CD4-positive, alpha-beta memory T cell (primary cell): ENCODE results near the gene ZNF100. TPM values are rescaled to one million over a fixed set of nuclear protein-coding genes. Genes with fewer than 3 reads are reported as not detected.
"Not testable (repeated sequence)": the region's sequence is repeated elsewhere in the genome, so short reads cannot be mapped to it uniquely, and the experiment has no call there.

Source experiments
- CTCF ChIA-PET: fragments of 350-600 bp; sonication (Branson Sonifier 250); formaldehyde crosslinking; loops from one replicate; lab custom pipeline; 2021; ENCODE audit warnings: inconsistent platforms; ENCODE audit not compliant: partially characterized antibody; lab: Charles Lee
- POLR2A ChIA-PET: fragments of 350-600 bp; sonication (Branson Sonifier 250); formaldehyde crosslinking; loops from one replicate; lab custom pipeline; 2021; ENCODE audit not compliant: partially characterized antibody; lab: Charles Lee
- DNase-seq, 5 donors: peaks; one replicate each; pipeline versions ENCODE4 v3.0.0 to v3.0.0-alpha.2; 2020 to 2022; ENCODE audit warnings: mixed read lengths in 1 of 5
- H3K27ac ChIP-seq: one replicate; pipeline ENCODE4 v1.7.0; 2013; ENCODE audit warnings: low read depth, low read length
- H3K27me3 ChIP-seq: 2 replicates; pipeline ENCODE4 v1.7.0; 2013; ENCODE audit warnings: mild to moderate bottlenecking, low read length, moderate library complexity; ENCODE audit not compliant: insufficient read depth
- H3K36me3 ChIP-seq: 2 replicates; pipeline ENCODE4 v1.7.0; 2013; ENCODE audit warnings: mild to moderate bottlenecking, low read length, moderate library complexity; ENCODE audit not compliant: insufficient read depth
- H3K4me1 ChIP-seq: 2 replicates; pipeline ENCODE4 v1.7.0; 2013; ENCODE audit warnings: mild to moderate bottlenecking, low read length, moderate library complexity; ENCODE audit not compliant: insufficient read depth
- H3K4me3 ChIP-seq, 2 donors: one replicate each; pipeline ENCODE4 v1.7.0; 2013; ENCODE audit warnings: low read length in 2 of 2, mild to moderate bottlenecking in 1 of 2
- H3K9me3 ChIP-seq, 2 donors: one replicate each; pipeline ENCODE4 v1.7.0; 2013; ENCODE audit warnings: low read length in 2 of 2, control low read depth in 1 of 2; ENCODE audit not compliant: control insufficient read depth in 1 of 2
- H3K27ac Mint-ChIP-seq, 7 donors: one replicate each; pipeline ENCODE4 v1.8.0; 2020 to 2021; ENCODE audit warnings: mixed read lengths in 7 of 7, mild to moderate bottlenecking in 6 of 7, inconsistent platforms in 3 of 7, moderate library complexity in 3 of 7
- H3K27me3 Mint-ChIP-seq, 2 donors: one replicate each; pipeline ENCODE4 v1.8.0; 2020 to 2021; ENCODE audit warnings: mixed read lengths in 2 of 2
- H3K36me3 Mint-ChIP-seq, 2 donors: one replicate each; pipeline ENCODE4 v1.8.0; 2020 to 2021; ENCODE audit warnings: mixed read lengths in 2 of 2, inconsistent platforms in 1 of 2, mild to moderate bottlenecking in 1 of 2
- H3K4me1 Mint-ChIP-seq, 4 donors: one replicate each; pipeline ENCODE4 v1.8.0; 2020 to 2021; ENCODE audit warnings: mixed read lengths in 4 of 4, mild to moderate bottlenecking in 1 of 4
- H3K4me3 Mint-ChIP-seq, 8 donors: one replicate each; pipeline ENCODE4 v1.8.0; 2020 to 2021; ENCODE audit warnings: mixed read lengths in 8 of 8, mild to moderate bottlenecking in 7 of 8, moderate library complexity in 6 of 8, inconsistent platforms in 3 of 8
- H3K9me3 Mint-ChIP-seq, 8 donors: one replicate each; pipeline ENCODE4 v1.8.0; 2020 to 2021; ENCODE audit warnings: mixed read lengths in 8 of 8, mild to moderate bottlenecking in 5 of 8, inconsistent platforms in 3 of 8, moderate library complexity in 1 of 8
- intact Hi-C: fragments of 100-400 bp; cut with micrococcal nuclease; formaldehyde crosslinking; loops from one replicate; pipeline ENCODE4 v1.15.1; 2023
- polyA plus RNA-seq, 2 donors: library from polyadenylated mRNA; unstranded; fragments of 300-500 nt; fragmentation: Illumina TruSeq; gene quantifications; one replicate each; pipeline ENCODE4 v1.2.3, GENCODE V29; 2021
- total RNA-seq, 2 experiments: library from RNA; stranded (reverse); gene quantifications; one replicate each; pipeline ENCODE4 v1.2.3, GENCODE V29; 2021

ZNF100 gene
- total RNA-seq, result 10 to 100 TPM; 15.9 to 16.0 TPM
- polyA plus RNA-seq, result 10 to 100 TPM in 1 of 2 donors, 1 to 10 TPM in 1; 7.9 to 10.6 TPM

- CTCF ChIA-PET, result interaction anchor here (0.9 to 1.5 kb wide), 6 partner anchors 10 to 565 kb away, joined by 3 to 11 read pairs (median 4); partner anchors contain the start of genes ZNF429 and ZNF43
- Mint-ChIP-seq H3K36me3 (peaks cover 16 to 28% of the 10 kb centered on the region in 2 donors), H3K4me3 (peak within 1 kb of the TSS; percentile 96 to 99 (median 97)), H3K27me3 (no peaks in the 10 kb centered on the region), H3K27ac (peak within 1 kb of the TSS; percentile 73 to 98 (median 96)), H3K9me3 (no peaks in the 10 kb centered on the region), H3K4me1 (peaks cover 13 to 36% (median 21%) of the 10 kb centered on the region in 4 donors)
- no peaks in the 10 kb centered on the region for H3K9me3 ChIP-seq
- peak; percentile 82 to 91 (median 84) for DNase-seq
- peak within 1 kb of the TSS; percentile 62 for H3K27ac ChIP-seq
- intact Hi-C loops, result loop anchor here (1.0 to 5.0 kb wide), 6 partner anchors 70 to 1920 kb away; partner anchors contain the start of genes ZNF257, ZNF429, ZNF43 and ZNF675
- H3K36me3 ChIP-seq, result peaks cover 4% of the 10 kb centered on the region
- peaks cover 12% of the 10 kb centered on the region for H3K4me1 ChIP-seq
- no peaks in the 10 kb centered on the region for H3K27me3 ChIP-seq
- peak within 1 kb of the TSS; percentile 79 to 84 for H3K4me3 ChIP-seq
- POLR2A ChIA-PET, result interaction anchor here (0.9 to 2.6 kb wide), 17 partner anchors 14 to 1343 kb away, joined by 3 to 34 read pairs (median 4); partner anchors contain the start of genes ZNF257, ZNF429, ZNF43 and ZNF430
Measured at GRCh38 chr19:21767065-21767800, at the start of gene ZNF100. TSS of gene ZNF100 (minus strand) at chr19:21767579. CDS start at chr19:21767429, 150 bp downstream.

GRCh38 chr19:21812448-21812847, 45.1 kb upstream of the ZNF100 start:
- POLR2A ChIA-PET, result no interaction called here
- CTCF ChIA-PET, result no interaction called here
- peaks cover 46% of the 10 kb centered on the region for H3K36me3 ChIP-seq
- no peak overlapping the region for H3K4me3 Mint-ChIP-seq
- no peak for DNase-seq
- no peaks in the 10 kb centered on the region for H3K4me1 ChIP-seq
- intact Hi-C loops, result no loop called here
- H3K27ac Mint-ChIP-seq, result no peak overlapping the region
- peaks cover 0 to 94% (median 76%) of the 10 kb centered on the region in 8 donors for H3K9me3 Mint-ChIP-seq
- no peak overlapping the region for H3K27ac ChIP-seq
- no peaks in the 10 kb centered on the region for H3K27me3 Mint-ChIP-seq
- no peak overlapping the region for H3K4me3 ChIP-seq
- peaks cover 5 to 56% of the 10 kb centered on the region in 2 donors for H3K9me3 ChIP-seq
- peaks cover 73 to 81% of the 10 kb centered on the region in 2 donors for H3K36me3 Mint-ChIP-seq
- H3K4me1 Mint-ChIP-seq, result no peaks in the 10 kb centered on the region
- H3K27me3 ChIP-seq, result no peaks in the 10 kb centered on the region

GRCh38 chr19:21808400-21809000, 41.1 kb upstream of the ZNF100 start:
- Histone ChIP-seq H3K36me3 (peaks cover 26% of the 10 kb centered on the region), H3K9me3 (peaks cover 5 to 56% of the 10 kb centered on the region in 2 donors)
- H3K4me1 Mint-ChIP-seq, H3K4me3 Mint-ChIP-seq, H3K27ac Mint-ChIP-seq, H3K27me3 Mint-ChIP-seq, POLR2A ChIA-PET, H3K27me3 ChIP-seq, H3K27ac ChIP-seq, H3K4me1 ChIP-seq, DNase-seq, intact Hi-C loops, CTCF ChIA-PET, H3K4me3 ChIP-seq: not testable (repeated sequence)
- Mint-ChIP-seq H3K9me3 (peaks cover 0 to 96% (median 73%) of the 10 kb centered on the region in 8 donors), H3K36me3 (peaks cover 48 to 51% of the 10 kb centered on the region in 2 donors)

- no peaks in the 10 kb centered on the region for H3K36me3 ChIP-seq
- H3K27me3 ChIP-seq, result no peaks in the 10 kb centered on the region
- DNase-seq, result no peak
- no peaks in the 10 kb centered on the region for H3K4me1 Mint-ChIP-seq
- H3K9me3 ChIP-seq, result no peaks in the 10 kb centered on the region
- H3K27me3 Mint-ChIP-seq, result peaks cover 2 to 8% of the 10 kb centered on the region in 2 donors
- H3K9me3 Mint-ChIP-seq, result peaks cover 3 to 32% (median 9%) of the 10 kb centered on the region in 8 donors
- no peak overlapping the region for H3K4me3 Mint-ChIP-seq
- no peaks in the 10 kb centered on the region for H3K4me1 ChIP-seq
- POLR2A ChIA-PET, result no interaction called here
- H3K36me3 Mint-ChIP-seq, result no peaks in the 10 kb centered on the region
- intact Hi-C loops, result no loop called here
- CTCF ChIA-PET, result no interaction called here
- no peak overlapping the region for H3K27ac Mint-ChIP-seq
- H3K4me3 ChIP-seq, result no peak overlapping the region
- no peak overlapping the region for H3K27ac ChIP-seq
Measured at GRCh38 chr19:21789466-21790085, 22.2 kb upstream of the ZNF100 start.

GRCh38 chr19:21786936-21787335, 19.6 kb upstream of the ZNF100 start:
- H3K4me3 ChIP-seq, result no peak overlapping the region
- Mint-ChIP-seq H3K27me3 (peaks cover 2 to 6% of the 10 kb centered on the region in 2 donors), H3K4me1 (no peaks in the 10 kb centered on the region), H3K27ac (no peak overlapping the region), H3K9me3 (peaks cover 3 to 15% (median 6%) of the 10 kb centered on the region in 8 donors), H3K4me3 (no peak overlapping the region), H3K36me3 (no peaks in the 10 kb centered on the region)
- intact Hi-C loops, result no loop called here
- H3K36me3 ChIP-seq, result no peaks in the 10 kb centered on the region
- no peaks in the 10 kb centered on the region for H3K9me3 ChIP-seq
- no peaks in the 10 kb centered on the region for H3K4me1 ChIP-seq
- no peak for DNase-seq
- CTCF ChIA-PET, result interaction anchor here (2.1 kb wide), 1 partner anchor 19 kb away, joined by 4 read pairs; the partner anchor contains the start of gene ZNF100
- POLR2A ChIA-PET, result no interaction called here
- no peaks in the 10 kb centered on the region for H3K27me3 ChIP-seq
- no peak overlapping the region for H3K27ac ChIP-seq

GRCh38 chr19:21775792-21776191, 8.4 kb upstream of the ZNF100 start:
- H3K4me1 Mint-ChIP-seq, intact Hi-C loops, H3K27me3 Mint-ChIP-seq, H3K27ac Mint-ChIP-seq, H3K36me3 Mint-ChIP-seq, CTCF ChIA-PET, H3K4me3 Mint-ChIP-seq, DNase-seq, H3K9me3 ChIP-seq, H3K4me3 ChIP-seq, H3K9me3 Mint-ChIP-seq, H3K27me3 ChIP-seq, POLR2A ChIA-PET, H3K4me1 ChIP-seq, H3K36me3 ChIP-seq, H3K27ac ChIP-seq: not testable (repeated sequence)
